ENCODE results near the gene JOSD2.

JOSD2 gene

GRCh38 chr19:50512999-50513745, 2.2 kb upstream of the JOSD2 start:
- no peak for DNase-seq (ENCODE audit: low spot score)

GRCh38 chr19:50512112-50512998, 1.4 kb upstream of the JOSD2 start:
- no peak for DNase-seq (ENCODE audit: low spot score)

- DNase-seq (ENCODE audit: low spot score), result no peak
Measured at GRCh38 chr19:50510700-50511068, 307 bp downstream of the JOSD2 start.

- no peak for DNase-seq (ENCODE audit: low spot score)
Measured at GRCh38 chr19:50510121-50510670, 795 bp downstream of the JOSD2 start.

- no peak for DNase-seq (ENCODE audit: low spot score)
Measured at GRCh38 chr19:50509366-50509765, 1.6 kb downstream of the JOSD2 start.

- no peak for DNase-seq (ENCODE audit: low spot score)
Measured at GRCh38 chr19:50508843-50509190, 2.2 kb downstream of the JOSD2 start.

GRCh38 chr19:50507376-50507775, 3.6 kb downstream of the JOSD2 start:
- no peak for DNase-seq (ENCODE audit: low spot score)

- no peak for DNase-seq (ENCODE audit: low spot score)
Measured at GRCh38 chr19:50506700-50507099, 4.3 kb downstream of the JOSD2 start.

- DNase-seq (ENCODE audit: low spot score), result no peak
Measured at GRCh38 chr19:50505856-50506611, 5.0 kb downstream of the JOSD2 start.

GRCh38 chr19:50501568-50502475, 9.2 kb downstream of the JOSD2 start:
- no peak for DNase-seq (ENCODE audit: low spot score)

GRCh38 chr19:50501186-50501567, 9.8 kb downstream of the JOSD2 start:
- DNase-seq (ENCODE audit: low spot score), result no peak

- DNase-seq (ENCODE audit: low spot score), result no peak
Measured at GRCh38 chr19:50500753-50501151, 10.2 kb downstream of the JOSD2 start.

- no peak for DNase-seq (ENCODE audit: low spot score)
Measured at GRCh38 chr19:50500060-50500752, 10.8 kb downstream of the JOSD2 start.

GRCh38 chr19:50498219-50499056, 12.6 kb downstream of the JOSD2 start:
- DNase-seq (ENCODE audit: low spot score), result no peak

- no peak for DNase-seq (ENCODE audit: low spot score)
Measured at GRCh38 chr19:50497022-50497405, 14.0 kb downstream of the JOSD2 start.

- no peak for DNase-seq (ENCODE audit: low spot score)
Measured at GRCh38 chr19:50496189-50497021, 14.6 kb downstream of the JOSD2 start.

- DNase-seq (ENCODE audit: low spot score), result no peak
Measured at GRCh38 chr19:50495020-50495531, 15.9 kb downstream of the JOSD2 start.

GRCh38 chr19:50494186-50495019, 16.6 kb downstream of the JOSD2 start:
- DNase-seq (ENCODE audit: low spot score), result no peak

Measured in germinal center (tissue), 1 donor.